GM18951 (cell line): ENCODE measurements around the gene INSYN2B.

Experiments
- POLR2A ChIP-seq: IDR thresholded peaks from 4 replicates; pipeline ENCODE4 v1.6.1; 2011; ENCODE audit warnings: mild to moderate bottlenecking; ENCODE audit not compliant: insufficient read length, insufficient read depth; ENCODE audit errors: extremely low read depth
- in situ Hi-C: fragments of 300-500 bp; cut with MboI; formaldehyde crosslinking; loops from one replicate; pipeline ENCODE4 v1.12.0; 2022; ENCODE audit warnings: low sequenced_read_pairs, mixed read lengths, inconsistent platforms; ENCODE audit not compliant: unreplicated experiment

INSYN2B gene

DNA sequence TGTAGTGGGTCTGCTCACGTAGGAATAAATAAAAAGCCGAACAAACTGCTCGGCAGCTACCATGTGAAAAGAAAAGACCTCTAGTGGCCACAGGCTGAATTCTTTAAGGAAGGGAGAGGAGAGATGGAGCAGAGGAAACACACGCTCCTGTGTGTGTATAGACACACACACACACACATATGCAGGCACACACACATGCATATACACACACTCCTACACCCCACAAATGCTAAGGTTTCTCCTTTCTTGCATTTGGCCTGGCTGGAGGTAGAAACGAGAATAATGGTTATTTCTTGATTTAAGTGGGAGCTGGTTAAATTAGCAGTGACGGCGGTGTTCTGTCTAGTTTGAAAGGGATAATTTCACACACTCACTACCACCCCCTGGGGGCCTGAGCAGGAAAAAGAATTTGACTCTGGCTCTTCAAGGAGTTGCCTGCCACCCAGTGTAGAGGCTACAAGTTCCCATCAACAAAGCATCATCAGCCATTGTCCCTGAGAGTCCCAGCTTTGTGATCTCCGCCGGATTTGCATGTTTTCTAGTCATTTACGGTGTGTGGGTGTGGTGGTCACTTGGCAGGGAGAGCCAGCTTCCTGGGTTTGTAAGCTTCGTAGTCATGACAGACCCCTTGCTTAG is at the start of gene INSYN2B:
Gene INSYN2B, minus strand, starts transcription at position 78 of the 636 bp plus-strand sequence. CDS start 96,597 bp downstream, outside the sequence.
- TF ChIP-seq POLR2A: no peak
- in situ Hi-C loops: no loop called here

DNA sequence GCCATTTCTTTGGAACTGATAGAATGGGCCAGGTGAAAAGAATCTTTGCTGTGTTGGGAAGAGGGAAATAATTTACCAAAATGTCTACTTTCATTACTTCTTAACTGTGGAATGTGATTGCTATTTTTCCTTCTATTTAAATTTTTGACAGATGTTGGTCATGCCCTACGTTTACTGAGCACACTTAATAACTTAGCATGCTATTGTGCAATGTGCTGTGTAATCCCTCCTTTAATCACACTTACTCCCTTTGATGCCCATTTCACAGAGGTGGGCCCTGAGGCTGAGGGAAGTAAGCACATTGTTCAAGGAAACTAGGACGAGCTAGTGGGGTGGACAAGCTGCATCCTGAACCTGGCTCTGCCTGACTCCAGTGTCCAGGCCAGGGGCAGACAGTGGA is 47.8 kb upstream of the INSYN2B start:
- TF ChIP-seq POLR2A: no peak
- in situ Hi-C loops: no loop called here

DNA sequence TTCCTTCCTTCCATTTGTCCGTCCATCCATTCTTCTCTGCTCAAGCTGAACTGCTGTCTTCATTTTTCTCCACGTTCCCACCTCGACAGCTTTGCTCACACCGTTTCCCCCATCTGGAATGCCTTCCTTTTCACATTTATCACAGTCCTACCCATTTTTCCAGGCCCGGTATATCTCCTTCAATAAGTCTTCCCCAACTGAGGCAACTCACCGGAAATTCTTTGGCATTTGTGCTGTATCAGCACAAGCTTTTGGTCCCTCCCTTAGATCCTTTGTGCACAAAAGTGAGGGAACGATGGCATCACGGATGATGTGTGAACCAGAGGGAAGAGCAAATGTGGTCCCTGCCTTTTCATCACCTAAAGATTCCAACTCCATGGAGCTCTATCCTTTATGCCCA is 45.6 kb upstream of the INSYN2B start:
- in situ Hi-C loops: no loop called here
- no peak for TF ChIP-seq POLR2A

DNA sequence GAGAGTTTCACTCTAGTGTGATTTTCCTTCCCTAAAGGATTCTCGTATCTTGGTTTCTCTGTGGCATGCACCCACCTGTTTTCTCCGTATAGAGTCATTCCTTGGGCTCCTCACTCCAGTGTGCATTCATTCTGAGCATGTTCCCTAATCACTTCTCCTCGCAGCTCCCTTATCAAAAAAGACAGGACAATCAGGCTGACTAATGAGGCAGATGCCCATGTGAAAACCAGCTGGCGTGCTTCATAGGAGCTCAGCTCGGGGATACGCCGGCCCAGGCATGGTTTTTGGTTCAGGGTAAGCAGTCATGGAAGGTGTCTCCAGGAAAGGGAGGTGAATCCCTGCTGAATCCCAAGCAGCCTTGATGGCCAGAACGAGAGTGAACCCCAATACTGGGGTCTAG is 41.2 kb upstream of the INSYN2B start:
- no peak for TF ChIP-seq POLR2A
- in situ Hi-C loops: no loop called here

DNA sequence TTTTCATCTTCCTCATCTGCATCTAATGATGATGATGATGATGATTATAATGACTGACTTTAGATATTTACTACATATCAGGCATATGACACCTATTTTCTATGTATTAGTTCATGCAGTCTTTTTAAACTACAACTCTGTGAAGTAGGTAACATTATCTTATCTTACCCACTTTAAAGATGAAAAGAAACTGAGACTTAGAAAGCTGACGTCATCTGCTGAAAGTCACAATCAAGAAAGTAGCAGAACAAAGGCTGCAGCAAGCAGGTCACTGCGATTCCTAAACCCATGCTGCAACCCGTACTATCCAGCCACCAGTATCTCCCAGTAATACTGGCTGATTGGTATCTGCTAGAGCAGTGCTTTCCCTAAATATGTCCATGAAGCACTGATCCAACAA is 40.1 kb upstream of the INSYN2B start:
- TF ChIP-seq POLR2A: no peak
- in situ Hi-C loops: no loop called here

DNA sequence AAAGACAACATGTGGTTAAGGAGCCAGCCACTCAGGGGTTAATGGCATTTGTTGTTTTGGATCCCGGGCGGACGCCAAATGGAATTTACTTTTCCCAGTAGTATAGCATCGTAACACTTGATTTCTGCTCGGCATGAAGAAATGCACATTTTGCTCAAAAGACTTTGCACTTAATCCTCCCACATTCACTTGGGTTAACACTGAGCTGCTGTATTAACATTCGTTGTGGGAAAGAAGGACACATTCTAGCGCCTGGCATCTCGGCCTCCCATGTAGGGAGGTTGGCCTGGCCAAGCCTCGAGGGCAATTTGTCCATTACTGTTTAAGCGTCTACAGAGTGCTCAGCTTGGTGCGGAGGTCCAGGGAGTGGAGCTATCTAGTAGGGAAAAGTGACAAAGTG is 32.3 kb upstream of the INSYN2B start:
- in situ Hi-C loops: no loop called here

DNA sequence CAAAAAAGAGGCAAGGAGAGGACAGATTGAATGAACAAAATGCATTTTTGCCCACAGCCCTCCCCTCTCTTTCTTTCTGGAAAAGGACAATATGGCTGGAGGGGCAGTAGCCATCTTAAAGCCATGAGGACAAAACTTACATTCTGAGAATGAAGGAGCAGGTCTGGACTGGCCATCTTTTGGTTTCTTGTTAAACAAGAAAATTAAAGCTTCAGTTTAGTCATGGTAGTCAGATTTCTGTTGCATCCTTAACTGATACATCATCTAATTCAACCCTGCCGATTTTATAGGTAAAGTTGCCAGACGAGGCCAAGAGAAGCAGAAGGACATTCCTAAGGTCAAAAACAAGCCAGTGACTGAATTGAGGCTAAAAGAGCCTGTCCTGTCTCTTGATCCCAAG is 31.5 kb upstream of the INSYN2B start:
- in situ Hi-C loops: no loop called here

More for the DNA sequence above, 32.3 kb upstream of the INSYN2B start:
- no peak for TF ChIP-seq POLR2A

DNA sequence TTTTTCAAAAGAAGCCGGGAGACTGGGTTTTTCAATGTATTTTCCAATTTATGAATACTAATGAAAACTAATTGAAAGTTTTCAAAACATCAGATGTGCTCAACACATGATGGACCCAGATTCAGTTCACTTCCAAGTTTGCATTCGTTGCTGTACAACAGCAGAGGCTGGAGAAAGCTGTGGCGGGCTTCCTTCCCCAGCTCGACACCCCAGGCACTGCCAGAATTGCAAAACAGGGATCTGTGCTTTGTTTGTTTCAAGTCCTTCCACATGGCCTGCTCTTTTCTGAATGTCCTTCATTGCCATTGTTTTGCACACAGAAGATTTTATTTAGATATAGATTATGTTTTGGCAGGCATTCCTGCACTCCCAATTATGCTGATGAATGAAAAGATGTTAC is 30.3 kb upstream of the INSYN2B start:
- in situ Hi-C loops: no loop called here
- no peak for TF ChIP-seq POLR2A

More for the DNA sequence above, 31.5 kb upstream of the INSYN2B start:
- no peak for TF ChIP-seq POLR2A

DNA sequence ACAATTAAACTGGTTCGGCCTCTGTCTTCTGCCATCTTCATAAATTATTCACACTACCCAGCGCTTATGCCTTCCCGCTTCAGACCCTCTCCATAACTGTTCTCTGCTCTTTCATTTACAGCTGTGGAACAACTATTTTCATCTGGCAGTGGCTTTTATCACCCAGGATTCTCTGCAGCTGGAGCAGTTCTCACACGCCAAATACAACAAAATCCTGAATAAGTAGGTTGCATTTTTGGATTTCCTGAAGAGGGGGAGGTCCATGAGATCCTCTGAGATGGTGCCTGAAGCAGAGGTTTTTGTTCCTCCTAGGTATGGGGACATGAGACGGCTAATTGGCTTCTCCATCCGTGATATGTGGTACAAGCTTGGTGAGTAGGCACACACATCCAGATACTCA is 28.1 kb upstream of the INSYN2B start:
- no peak for TF ChIP-seq POLR2A
- in situ Hi-C loops: no loop called here

DNA sequence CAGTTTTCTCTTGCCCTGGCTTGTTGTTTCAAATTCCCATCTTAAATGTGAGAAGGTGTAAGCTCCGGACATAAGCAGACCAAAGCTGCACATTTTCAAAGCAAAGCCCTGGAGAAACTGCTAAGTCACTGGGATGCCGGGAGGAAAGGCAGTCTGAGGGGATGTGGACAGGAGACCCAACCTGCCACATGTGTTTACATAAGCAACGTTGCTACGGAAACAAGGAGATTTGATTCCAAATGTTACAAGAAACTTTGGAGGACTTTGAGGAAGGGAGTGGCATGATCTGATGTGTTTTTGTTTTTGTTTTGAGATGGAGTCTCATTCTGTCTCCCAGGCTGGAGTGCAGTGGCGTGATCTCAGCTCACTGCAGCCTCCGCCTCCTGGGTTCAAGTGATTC is 25.7 kb upstream of the INSYN2B start:
- no peak for TF ChIP-seq POLR2A
- in situ Hi-C loops: no loop called here

DNA sequence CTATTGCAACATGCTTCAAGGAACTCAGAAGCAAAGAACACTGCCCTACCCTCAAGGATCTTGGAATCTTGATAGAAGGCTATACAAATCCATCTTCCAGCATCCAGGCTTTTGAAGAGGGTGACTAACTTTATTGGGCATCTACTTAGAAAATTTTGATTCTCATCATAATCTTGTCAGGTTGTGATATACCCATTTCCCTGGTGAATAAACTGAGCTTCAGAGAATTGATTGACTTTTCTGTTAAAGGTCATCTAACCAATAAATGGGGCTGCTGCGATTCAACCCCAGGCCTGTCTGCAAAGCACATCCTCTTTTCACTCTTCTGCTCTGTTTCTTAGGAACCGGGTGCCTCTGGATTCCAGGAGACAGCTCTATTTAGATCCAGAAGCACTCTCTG is 19.9 kb upstream of the INSYN2B start:
- in situ Hi-C loops: no loop called here
- TF ChIP-seq POLR2A: no peak

DNA sequence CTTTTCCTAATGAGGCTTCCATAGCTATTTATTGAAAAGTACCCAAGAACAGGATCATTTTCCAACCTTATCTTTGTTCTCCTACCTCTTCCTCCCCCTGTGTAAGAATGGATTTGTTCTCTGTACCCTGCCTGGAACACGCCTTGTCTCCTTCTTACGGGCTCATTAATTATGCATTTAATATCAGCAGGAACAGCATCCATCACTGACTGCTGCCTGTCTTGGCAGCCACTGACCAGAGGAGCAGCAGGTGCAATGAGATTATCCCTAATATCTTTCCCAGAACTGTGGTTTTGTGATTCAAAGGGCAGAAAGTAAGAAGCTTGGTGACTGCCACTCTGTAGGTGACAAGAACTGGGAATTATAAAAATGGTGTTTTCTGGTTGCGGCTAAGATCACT is 19.3 kb upstream of the INSYN2B start:
- in situ Hi-C loops: no loop called here
- TF ChIP-seq POLR2A: no peak

DNA sequence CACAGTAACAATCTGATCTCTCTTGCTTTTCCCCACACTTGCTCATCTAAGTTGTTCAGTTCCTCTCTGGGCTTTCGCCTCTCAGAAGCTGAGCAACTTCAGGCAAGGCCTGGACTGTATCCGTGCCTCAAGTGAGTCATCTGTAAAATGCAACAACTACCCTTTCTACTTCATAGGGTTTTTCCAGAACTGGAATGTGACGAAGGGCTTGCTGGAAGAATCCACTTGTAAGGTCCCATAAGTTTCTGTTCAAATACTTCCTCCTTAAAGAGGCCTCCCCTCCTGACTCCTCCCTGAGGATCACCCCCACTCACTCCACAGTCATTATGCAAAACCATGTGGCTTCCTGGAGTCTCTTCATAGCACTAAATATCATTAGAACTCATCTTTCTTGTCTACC is 17.5 kb upstream of the INSYN2B start:
- TF ChIP-seq POLR2A: no peak
- in situ Hi-C loops: no loop called here

DNA sequence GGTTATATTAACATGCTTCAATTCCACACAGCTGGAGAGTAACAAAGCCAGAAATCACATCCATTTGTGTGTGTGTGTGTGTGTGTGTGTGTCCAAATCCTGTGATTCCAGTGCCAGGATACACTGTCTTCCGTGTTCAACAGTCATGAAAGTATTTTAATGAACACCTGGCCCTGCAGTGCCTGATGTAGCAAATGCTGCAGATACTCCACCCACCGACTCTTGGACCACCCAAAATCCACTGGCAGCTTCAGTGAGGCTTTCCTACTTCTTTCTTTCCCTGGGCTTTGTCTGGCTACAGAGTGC is 13.1 kb upstream of the INSYN2B start:
- in situ Hi-C loops: no loop called here
- TF ChIP-seq POLR2A: no peak
